HG02938 (cell line): ENCODE results near the gene CST6.

Source experiments
- ATAC-seq: cut with Tn5 transposase; IDR thresholded peaks from one replicate; pipeline ENCODE4 v1.9.1; 2021; ENCODE audit warnings: mild to moderate bottlenecking, moderate library complexity; ENCODE audit not compliant: unreplicated experiment

The CST6 gene

GRCh38 chr11:66011785-66012303 lies at the start of gene CST6:
Gene CST6, plus strand, starts transcription at chr11:66012008. Its CDS starts 37 bp downstream, at chr11:66012045.
- ATAC-seq: no peak

- ATAC-seq: no peak
Measured at GRCh38 chr11:65962141-65962564, 49.7 kb upstream of the CST6 start.

DNA sequence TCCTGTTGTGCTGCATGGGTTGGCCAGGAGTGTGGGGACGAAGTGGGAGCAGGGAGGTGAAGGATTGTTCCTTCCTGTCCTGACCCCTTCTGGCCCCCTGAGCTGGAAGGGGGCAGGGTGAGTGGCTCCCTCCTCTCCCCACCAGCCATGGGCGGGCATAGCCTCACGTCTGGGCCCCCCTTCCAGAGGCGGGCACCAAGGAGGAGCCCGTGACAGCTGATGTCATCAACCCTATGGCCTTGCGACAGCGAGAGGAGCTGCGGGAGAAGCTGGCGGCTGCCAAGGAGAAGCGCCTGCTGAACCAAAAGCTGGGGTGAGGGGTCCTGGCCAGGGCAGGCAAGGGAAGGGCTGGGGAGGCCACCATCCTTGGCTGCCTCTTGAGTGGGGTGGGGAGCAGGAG lies 46.9 kb upstream of the CST6 start:
- ATAC-seq: no peak

DNA sequence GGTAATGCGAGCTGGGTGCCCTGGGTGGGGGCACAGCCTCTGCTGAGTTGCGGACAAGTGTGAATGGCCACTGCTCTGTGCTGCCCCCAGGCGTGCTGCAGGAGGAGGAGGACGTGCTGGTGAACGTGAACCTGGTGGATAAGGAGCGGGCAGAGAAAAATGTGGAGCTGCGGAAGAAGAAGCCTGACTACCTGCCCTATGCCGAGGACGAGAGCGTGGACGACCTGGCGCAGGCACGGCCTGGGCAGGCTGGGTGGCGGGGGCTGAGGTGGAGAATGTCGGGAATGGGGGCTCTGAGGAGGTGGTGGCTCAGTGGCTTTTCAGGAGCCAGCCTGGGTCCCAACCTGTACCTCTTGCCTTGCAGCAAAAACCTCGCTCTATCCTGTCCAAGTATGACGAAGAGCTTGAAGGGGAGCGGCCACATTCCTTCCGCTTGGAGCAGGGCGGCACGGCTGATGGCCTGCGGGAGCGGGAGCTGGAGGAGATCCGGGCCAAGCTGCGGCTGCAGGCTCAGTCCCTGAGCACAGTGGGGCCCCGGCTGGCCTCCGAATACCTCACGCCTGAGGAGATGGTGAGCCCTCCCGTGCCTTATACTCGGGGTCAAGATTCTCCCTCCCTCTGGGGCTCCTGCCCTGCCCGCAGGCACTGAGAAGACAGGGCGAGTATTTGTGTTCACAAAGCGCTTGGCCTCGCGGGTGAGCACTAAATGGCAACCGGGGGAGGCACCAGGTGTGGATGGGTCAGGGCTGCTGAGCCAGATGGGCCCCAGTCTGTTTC lies 45.6 kb upstream of the CST6 start:
- ATAC-seq: no peak

- ATAC-seq: no peak
Measured at GRCh38 chr11:65967329-65967934, 44.4 kb upstream of the CST6 start.

DNA sequence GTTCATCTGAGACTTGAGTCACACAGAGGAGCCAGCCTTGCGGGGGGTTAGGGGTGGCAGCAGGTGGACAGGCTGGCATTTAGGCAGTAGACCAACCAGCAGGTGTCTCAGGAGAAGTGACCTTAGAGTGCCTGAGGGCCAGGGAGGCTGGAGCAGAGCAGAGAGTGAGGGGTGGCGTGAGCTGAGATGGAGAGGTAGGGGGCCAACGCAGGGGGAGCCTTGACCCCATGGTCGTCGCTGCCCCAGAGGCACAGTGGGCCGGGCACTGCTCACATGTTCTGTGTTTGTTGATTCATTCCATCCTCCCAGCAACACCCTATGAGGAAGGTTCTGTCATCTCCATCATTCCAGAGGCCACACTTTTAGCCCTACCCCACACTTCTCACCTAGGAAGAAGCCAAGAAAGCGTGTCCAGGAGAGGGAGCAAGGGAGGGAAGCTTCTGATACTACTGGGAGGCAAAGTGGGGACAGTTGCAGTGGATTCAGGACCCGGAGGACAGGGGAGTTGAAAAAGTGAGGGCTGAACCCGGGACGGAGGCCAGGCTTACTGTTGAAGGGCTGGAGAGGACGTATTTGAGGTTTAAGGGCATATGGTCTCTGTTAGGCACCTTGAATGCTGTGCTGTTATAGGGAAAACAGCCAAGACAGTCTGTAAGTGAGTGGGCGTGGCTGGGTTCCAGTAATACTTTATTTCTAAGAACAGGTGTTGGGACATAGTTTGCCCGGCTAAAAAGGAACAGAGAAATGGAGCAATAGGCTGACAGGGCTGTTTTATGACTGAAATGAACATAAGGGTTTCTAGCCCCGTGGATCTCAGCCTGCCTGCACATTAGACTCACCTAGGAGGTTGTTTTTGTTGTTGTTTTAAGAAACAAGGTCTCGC lies 43.0 kb upstream of the CST6 start:
- ATAC-seq: no peak

DNA sequence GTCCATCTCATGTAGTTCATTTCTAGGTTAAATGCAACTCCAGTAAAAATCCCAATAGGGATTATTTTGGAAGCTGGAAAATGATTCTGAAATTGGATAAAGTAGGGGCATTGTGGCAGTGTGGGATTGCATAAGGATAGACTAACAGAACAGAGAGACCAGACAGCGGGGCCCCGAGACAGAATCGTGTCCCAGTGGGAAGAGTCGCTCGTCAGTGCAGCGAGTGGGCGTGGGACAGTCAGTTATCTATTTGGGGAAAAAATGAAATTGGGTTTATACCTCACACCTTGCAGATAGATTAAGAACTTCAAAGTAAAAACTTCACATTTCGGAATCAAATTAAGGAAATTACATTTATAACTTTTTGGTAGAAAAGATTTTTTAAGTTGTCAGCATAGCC lies 39.7 kb upstream of the CST6 start:
- no peak for ATAC-seq

- no peak for ATAC-seq
Measured at GRCh38 chr11:65973439-65974110, 38.2 kb upstream of the CST6 start.

DNA sequence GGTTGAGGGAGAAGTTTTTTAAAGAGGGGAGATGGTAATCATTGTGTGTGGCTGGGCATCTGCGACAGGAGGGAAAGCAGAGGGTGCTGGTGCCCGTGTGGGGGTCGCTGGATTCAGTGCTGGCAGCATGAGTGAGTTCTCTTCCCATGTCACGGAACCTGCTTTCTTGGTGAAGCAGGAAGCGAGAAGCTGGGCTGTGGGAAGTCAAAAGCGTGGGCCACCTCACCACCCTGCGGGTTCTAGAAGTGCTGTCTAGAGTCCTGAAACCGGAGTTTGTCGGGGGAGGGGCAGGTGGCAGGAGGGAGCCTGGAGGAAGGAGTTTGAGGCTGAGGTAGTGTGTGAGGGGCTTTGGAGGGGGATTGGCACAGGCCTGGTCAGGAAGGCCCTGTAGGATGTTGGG lies 36.0 kb upstream of the CST6 start:
- ATAC-seq: no peak

DNA sequence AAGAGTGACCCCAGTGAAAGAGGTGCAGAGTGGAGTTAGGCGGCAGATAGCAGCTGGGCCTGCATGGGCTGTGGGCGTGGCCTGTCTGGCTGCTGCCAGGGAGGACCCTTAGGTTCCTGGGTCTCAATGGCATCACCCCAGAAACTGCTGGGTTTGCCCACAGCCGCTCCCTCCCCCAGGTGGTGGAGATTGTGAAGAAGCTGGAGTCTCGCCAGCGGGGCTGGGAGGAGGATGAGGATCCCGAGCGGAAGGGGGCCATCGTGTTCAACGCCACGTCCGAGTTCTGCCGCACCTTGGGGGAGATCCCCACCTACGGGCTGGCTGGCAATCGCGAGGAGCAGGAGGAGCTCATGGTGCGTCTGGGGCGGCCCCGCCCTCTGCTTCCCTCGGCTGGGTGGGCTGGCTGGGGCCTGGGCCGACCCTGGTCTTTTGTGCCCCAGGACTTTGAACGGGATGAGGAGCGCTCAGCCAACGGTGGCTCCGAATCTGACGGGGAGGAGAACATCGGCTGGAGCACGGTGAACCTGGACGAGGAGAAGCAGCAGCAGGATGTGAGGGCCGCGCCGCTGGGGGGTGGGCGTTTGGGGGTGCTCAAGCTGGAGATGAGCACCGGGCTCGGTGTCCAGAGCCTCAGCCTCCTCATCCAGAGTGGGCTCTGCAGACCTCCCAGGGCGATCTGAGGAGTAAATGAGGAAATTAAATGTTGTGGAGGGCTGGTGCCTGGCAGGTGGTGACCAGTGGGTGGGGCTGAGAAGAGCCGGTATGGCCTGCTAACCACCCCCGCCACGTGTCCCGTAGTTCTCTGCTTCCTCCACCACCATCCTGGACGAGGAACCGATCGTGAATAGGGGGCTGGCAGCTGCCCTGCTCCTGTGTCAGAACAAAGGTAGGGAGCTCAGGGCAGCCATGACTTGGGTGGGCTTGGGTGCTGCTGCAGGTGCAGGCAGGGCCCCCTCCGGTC lies 35.3 kb upstream of the CST6 start:
- ATAC-seq: no peak

- ATAC-seq: no peak
Measured at GRCh38 chr11:65977621-65978390, 34.0 kb upstream of the CST6 start.

- no peak for ATAC-seq
Measured at GRCh38 chr11:65978391-65979238, 33.2 kb upstream of the CST6 start.

- ATAC-seq: no peak
Measured at GRCh38 chr11:65979261-65979759, 32.5 kb upstream of the CST6 start.

- ATAC-seq: no peak
Measured at GRCh38 chr11:65981101-65981740, 30.6 kb upstream of the CST6 start.

- ATAC-seq: no peak
Measured at GRCh38 chr11:65981972-65982823, 29.6 kb upstream of the CST6 start.

DNA sequence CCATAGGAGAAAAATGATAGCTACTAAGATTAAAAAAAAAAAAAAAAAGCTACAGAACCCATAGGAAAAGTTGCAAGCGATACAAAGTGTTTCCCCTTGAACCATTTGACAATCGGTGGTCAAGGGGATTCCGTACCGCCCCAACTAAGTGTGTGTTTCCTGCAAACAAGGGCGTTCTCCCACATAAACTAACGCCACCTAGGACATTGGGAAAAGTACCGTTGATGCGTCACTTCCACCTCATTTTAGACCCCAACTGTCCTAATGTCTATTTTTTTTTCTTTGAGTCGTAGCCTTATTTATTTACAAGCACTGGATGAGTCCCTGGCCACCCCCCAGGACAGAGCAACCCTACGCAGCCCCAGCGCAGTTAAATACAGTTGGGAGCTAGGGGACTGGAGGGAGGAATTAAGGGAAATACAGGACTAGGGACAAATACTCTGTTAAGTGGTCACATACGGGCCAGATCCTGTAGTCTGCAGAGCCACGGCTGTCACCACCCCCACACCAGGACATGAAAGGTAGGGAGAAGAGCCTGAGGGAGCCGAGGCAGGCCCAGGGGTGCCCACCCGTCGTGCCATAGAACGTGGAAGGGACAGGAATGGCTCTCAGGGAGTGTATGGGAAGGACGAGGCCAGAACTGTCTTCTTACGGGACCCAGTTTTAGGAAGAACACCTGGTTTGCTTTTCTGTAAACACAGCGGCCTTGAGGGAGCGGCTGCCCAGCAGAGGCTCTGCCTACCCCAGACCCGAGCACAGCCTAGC lies 28.8 kb upstream of the CST6 start:
- ATAC-seq: no peak
